Measurements from ENCODE around the gene FSTL3.

Gene FSTL3

DNA sequence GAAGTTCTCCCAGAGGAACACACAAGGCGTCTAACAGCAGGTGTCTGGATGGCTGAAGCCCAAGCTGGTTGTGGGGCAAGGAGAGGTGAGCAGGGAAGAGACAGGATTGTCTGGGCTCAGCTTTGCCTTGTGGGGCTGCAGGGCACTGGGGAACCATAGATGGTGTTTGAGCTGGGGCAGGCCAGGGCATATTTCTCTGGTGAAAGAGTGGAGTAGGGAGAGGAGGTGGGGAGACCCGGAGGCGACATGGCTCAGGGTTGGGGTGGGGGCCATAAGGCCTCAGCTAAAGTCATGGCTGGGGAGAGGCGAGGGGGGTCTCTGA is 27.1 kb downstream of the FSTL3 start:
- DNase-seq (ENCODE audit: low read depth, low spot score) = no peak
- CTCF ChIA-PET = interaction anchor here (1.4 kb wide), 1 partner anchor 31 kb away, joined by 4 read pairs; no protein-coding TSS in a partner anchor
- H3K4me3 ChIP-seq (ENCODE audit: low read depth, low read length) = no peak overlapping the region
- no peak for TF ChIP-seq CTCF (IDR thresholded peaks at IDR 0.05; ENCODE audit: insufficient read depth, low read length, missing control alignments)
- POLR2A ChIA-PET = no interaction called here

GRCh38 chr19:703651-704446 is 27.7 kb downstream of the FSTL3 start:
- CTCF ChIA-PET = interaction anchor here (0.5 to 1.4 kb wide), 2 partner anchors 15 to 30 kb away, joined by 3 to 4 read pairs; no protein-coding TSS in a partner anchor
- H3K4me3 ChIP-seq (ENCODE audit: low read depth, low read length) = no peak overlapping the region
- no peak for DNase-seq (ENCODE audit: low read depth, low spot score)

GRCh38 chr19:704447-704741 is 28.2 kb downstream of the FSTL3 start:
- ChIA-PET CTCF (interaction anchor here (0.5 kb wide), 1 partner anchor 15 kb away, joined by 3 read pairs; no protein-coding TSS in a partner anchor), POLR2A (no interaction called here)
- H3K4me3 ChIP-seq (ENCODE audit: low read depth, low read length) = no peak overlapping the region
- TF ChIP-seq CTCF (IDR thresholded peaks at IDR 0.05; ENCODE audit: insufficient read depth, low read length, missing control alignments) = no peak
- DNase-seq (ENCODE audit: low read depth, low spot score) = no peak

More at GRCh38 chr19:703651-704446, 27.7 kb downstream of the FSTL3 start:
- POLR2A ChIA-PET = no interaction called here
- no peak for TF ChIP-seq CTCF (IDR thresholded peaks at IDR 0.05; ENCODE audit: insufficient read depth, low read length, missing control alignments)

DNA sequence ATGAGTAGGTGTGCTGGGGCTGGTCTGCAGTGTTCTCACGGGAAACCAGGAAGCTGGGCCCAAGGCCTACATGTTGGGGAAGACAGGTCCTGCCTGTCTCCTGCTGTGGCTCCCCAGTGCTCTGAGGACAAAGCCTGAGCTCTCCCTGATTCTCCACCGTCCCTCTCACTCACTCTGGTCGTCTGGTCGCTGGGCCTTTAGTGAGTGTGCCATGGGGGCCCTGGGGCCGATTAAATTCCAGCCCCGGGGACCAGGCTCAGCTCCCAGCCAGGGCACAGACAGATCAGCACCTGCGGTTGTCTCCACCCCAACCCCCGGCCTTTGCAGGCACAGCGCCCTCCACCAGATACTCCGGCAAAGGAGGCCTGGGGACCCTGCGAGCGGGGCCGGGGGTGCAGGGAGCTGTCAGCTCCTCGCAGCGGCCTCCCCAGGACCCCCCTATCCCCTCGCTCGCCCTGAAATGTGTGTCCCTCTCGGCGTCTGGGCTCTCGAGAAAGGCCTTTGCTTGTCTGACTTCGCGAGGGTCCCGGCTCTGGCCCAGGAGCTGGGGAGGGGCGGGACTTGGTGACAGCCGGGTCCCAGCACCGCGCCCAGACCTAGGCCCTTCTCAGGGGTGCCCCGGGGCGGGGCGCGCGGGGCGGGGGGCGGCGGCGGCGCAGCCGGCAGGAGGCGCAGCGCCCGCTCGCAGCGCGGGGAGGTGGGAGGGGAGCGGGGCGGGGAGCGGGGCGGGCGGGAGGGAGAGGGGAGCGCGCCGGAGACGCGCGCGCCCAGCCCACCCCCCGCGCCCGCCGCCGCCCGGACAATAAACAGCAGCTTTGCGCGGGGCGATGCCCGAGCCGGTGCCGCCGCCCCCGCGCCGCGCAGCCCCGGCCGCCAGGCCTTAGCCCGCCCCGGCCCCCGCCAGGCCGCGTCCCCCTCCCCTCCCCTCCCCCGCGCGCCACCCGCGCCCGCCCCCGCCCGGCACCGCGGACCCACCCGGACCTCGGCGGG is 32.3 kb downstream of the FSTL3 start, which contains the start of gene PALM:
PALM (plus strand) TSS at position 782 of the 990 bp plus-strand sequence. CDS start 212 bp downstream, outside the sequence.
- ChIA-PET POLR2A (no interaction called here), CTCF (interaction anchor here (0.9 to 1.7 kb wide), 5 partner anchors 8 to 39 kb away, joined by 3 to 7 read pairs (median 4); no protein-coding TSS in a partner anchor)
- no peak for DNase-seq (ENCODE audit: low read depth, low spot score)
- TF ChIP-seq CTCF (IDR thresholded peaks at IDR 0.05; ENCODE audit: insufficient read depth, low read length, missing control alignments) = no peak
- H3K4me3 ChIP-seq (ENCODE audit: low read depth, low read length) = peak within 1 kb of the TSS; percentile 42

GRCh38 chr19:709196-709964 is 33.2 kb downstream of the FSTL3 start:
- H3K4me3 ChIP-seq (ENCODE audit: low read depth, low read length) = peak overlapping the region; percentile 42
- CTCF ChIA-PET = interaction anchor here (1.9 kb wide), 1 partner anchor 28 kb away, joined by 4 read pairs; no protein-coding TSS in a partner anchor

More at GRCh38 chr19:709196-709964, 33.2 kb downstream of the FSTL3 start:
- POLR2A ChIA-PET = no interaction called here
- TF ChIP-seq CTCF (IDR thresholded peaks at IDR 0.05; ENCODE audit: insufficient read depth, low read length, missing control alignments) = no peak
- DNase-seq (ENCODE audit: low read depth, low spot score) = no peak
